Kidney (tissue), 14 donors: ENCODE results near the gene RNPEP. TPM values are rescaled to one million over a fixed set of nuclear protein-coding genes. Genes with fewer than 3 reads are reported as not detected.

Experiments used
- DNase-seq, 5 donors: peaks; one replicate each; pipeline ENCODE4 v3.0.0-alpha.2; 2013 to 2020
- FAIRE-seq: peaks from 2 replicates; lab custom pipeline; 2012; peaks lifted over from hg19 to GRCh38; lab: Jason Lieb, UNC
- H3K27ac ChIP-seq, 2 donors: one replicate each; pipeline ENCODE4 v1.7.0; 2013; ENCODE audit warnings: low read depth in 2 of 2, low read length in 2 of 2, inconsistent platforms in 1 of 2
- H3K27me3 ChIP-seq: one replicate; pipeline ENCODE4 v1.7.1; 2013; ENCODE audit warnings: low read length, inconsistent platforms; ENCODE audit not compliant: control insufficient read depth, insufficient read depth
- H3K36me3 ChIP-seq, 3 donors: one replicate each; pipeline versions ENCODE4 v1.7.0 to v1.7.1; 2013; ENCODE audit warnings: low read length in 3 of 3, control low read depth in 1 of 3, inconsistent platforms in 1 of 3; ENCODE audit not compliant: insufficient read depth in 3 of 3, control insufficient read depth in 2 of 3
- H3K4me1 ChIP-seq, 3 donors: one replicate each; pipeline versions ENCODE4 v1.7.0 to v1.7.1; 2013; ENCODE audit warnings: low read length in 3 of 3, inconsistent platforms in 1 of 3, low read depth in 1 of 3; ENCODE audit not compliant: control insufficient read depth in 2 of 3, insufficient read depth in 2 of 3
- H3K4me3 ChIP-seq, 3 donors: one replicate each; pipeline versions ENCODE4 v1.7.0 to v1.8.1; 2013; ENCODE audit warnings: low read length in 3 of 3, control low read depth in 1 of 3, inconsistent platforms in 1 of 3
- H3K9ac ChIP-seq, 3 donors: one replicate each; pipeline versions ENCODE4 v1.7.0 to v1.7.1; 2013; ENCODE audit warnings: low read length in 3 of 3, control low read depth in 1 of 3, inconsistent platforms in 1 of 3
- H3K9me3 ChIP-seq, 3 donors: one replicate each; pipeline versions ENCODE4 v1.7.0 to v1.7.1; 2013; ENCODE audit warnings: low read length in 3 of 3, control low read depth in 1 of 3, inconsistent platforms in 1 of 3; ENCODE audit not compliant: control insufficient read depth in 2 of 3, insufficient read depth in 1 of 3
- CTCF ChIP-seq: IDR thresholded peaks from 3 replicates; pipeline ENCODE4 v1.5.1; 2012; ENCODE audit warnings: mild to moderate bottlenecking, moderate library complexity, borderline replicate concordance; ENCODE audit not compliant: insufficient read depth; ENCODE audit errors: extremely low read depth
- intact Hi-C: fragments of 100-400 bp; cut with DNase I; formaldehyde crosslinking; loops from one replicate; pipeline ENCODE4 v1.11.1; 2022
- polyA plus RNA-seq: library from polyadenylated mRNA; stranded (reverse); fragments of 350-450 nt; fragmentation: Illumina TruSeq; extraction: RNeasy Lipid Tissue Mini Kit (QIAGEN cat#74804); gene quantifications from one replicate; pipeline ENCODE4 v1.2.3, GENCODE V29; 2014; ENCODE audit warnings: low read depth, low replicate concordance; ENCODE audit not compliant: insufficient read depth
- total RNA-seq: library from RNA; stranded (reverse); fragmentation: NEBNext Ultra II Directional; extraction: Animal tissue kit (Norgen Biotek cat#: 25700); gene quantifications from one replicate; pipeline ENCODE4 v1.2.1, GENCODE V29; 2021
- donor health status: control.
- donor health status: control.
- donor health status: control.
- donor health status: control.
- donor health status: control.
- donor health status: DM: yes; HTN: yes; CAD: no.
- donor health status: Normal renal cell carcinoma (clear cell type).

Gene RNPEP
- total and polyA plus RNA-seq, 2 donors from 2014 or later, result 48.7 to 54.6 TPM

DNA sequence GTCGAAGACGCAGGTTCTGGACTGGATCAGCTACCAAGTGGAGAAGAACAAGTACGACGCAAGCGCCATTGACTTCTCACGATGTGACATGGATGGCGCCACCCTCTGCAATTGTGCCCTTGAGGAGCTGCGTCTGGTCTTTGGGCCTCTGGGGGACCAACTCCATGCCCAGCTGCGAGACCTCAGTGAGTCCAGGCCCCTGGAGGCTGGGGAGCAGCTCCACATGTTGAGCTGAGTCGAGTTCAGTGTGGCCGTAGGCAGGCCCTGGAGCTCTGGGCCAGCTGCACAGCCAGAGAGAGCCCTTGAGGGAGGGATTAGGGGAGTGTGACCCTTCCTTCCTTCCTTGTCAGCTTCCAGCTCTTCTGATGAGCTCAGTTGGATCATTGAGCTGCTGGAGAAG, 29.5 kb downstream of the RNPEP start:
- Histone ChIP-seq H3K36me3 (peaks cover 0 to 24% (median 7%) of the 10 kb centered on the region in 3 donors), H3K27ac (peak overlapping the region; percentile 12 to 29), H3K9ac (peak overlapping the region in 2 of 3 donors; percentile 6 to 98), H3K4me1 (peaks cover 5 to 14% (median 6%) of the 10 kb centered on the region in 3 donors), H3K27me3 (no peaks in the 10 kb centered on the region), H3K4me3 (peak overlapping the region; percentile 24 to 94 (median 89)), H3K9me3 (no peaks in the 10 kb centered on the region)
- FAIRE-seq, result no peak
- no peak for TF ChIP-seq CTCF
- DNase-seq, result no peak
- intact Hi-C loops, result loop anchor here (5.0 kb wide), 1 partner anchor 100 kb away; no protein-coding TSS in a partner anchor

GRCh38 chr1:202012544-202013478, 30.4 kb downstream of the RNPEP start:
- TF ChIP-seq CTCF, result no peak
- FAIRE-seq (no peak), DNase-seq (no peak)
- Histone ChIP-seq H3K9ac (peak overlapping the region in 1 of 3 donors; percentile 98), H3K9me3 (no peaks in the 10 kb centered on the region), H3K36me3 (peaks cover 0 to 25% (median 7%) of the 10 kb centered on the region in 3 donors), H3K27ac (peak overlapping the region; percentile 12 to 34), H3K4me3 (peak overlapping the region; percentile 24 to 94 (median 89)), H3K4me1 (peaks cover 5 to 16% (median 8%) of the 10 kb centered on the region in 3 donors), H3K27me3 (no peaks in the 10 kb centered on the region)
- intact Hi-C loops, result loop anchor here (5.0 kb wide), 1 partner anchor 99 kb away; no protein-coding TSS in a partner anchor

GRCh38 chr1:202013603-202014002, 31.2 kb downstream of the RNPEP start:
- no peak overlapping the region for H3K9ac ChIP-seq
- H3K27me3 ChIP-seq, result no peaks in the 10 kb centered on the region
- TF ChIP-seq CTCF, result no peak
- DNase-seq, result no peak
- peak overlapping the region in 1 of 2 donors; percentile 34 for H3K27ac ChIP-seq
- peak overlapping the region in 2 of 3 donors; percentile 33 to 89 for H3K4me3 ChIP-seq
- H3K9me3 ChIP-seq, result no peaks in the 10 kb centered on the region
- no peak for FAIRE-seq
- H3K4me1 ChIP-seq, result peaks cover 5 to 21% (median 11%) of the 10 kb centered on the region in 3 donors
- intact Hi-C loops, result loop anchor here (5.0 kb wide), 1 partner anchor 99 kb away; no protein-coding TSS in a partner anchor
- H3K36me3 ChIP-seq, result peaks cover 0 to 25% (median 7%) of the 10 kb centered on the region in 3 donors
